ENCODE data around the gene P2RY6.

Gene P2RY6

DNA sequence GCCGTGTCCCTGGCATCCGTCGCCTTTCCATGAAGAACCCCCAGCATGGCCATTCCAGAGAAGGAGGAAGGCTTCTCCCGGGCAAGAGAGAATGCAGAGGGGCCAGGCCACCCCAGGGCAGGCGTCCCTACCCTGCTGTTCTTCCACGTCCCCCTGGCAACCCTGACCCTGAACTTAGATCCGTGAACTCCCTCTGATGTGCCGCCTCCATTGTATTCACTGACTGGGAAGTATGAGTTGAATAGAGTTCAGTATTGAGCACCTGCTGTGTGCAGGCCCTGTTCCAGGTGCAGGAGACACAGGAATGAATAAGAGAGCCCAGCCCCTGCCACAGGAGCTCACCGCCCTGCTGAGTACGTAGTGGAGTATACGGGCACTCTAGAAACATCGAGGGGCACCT lies 74.9 kb downstream of the P2RY6 start:
- H3K4me3 ChIP-seq (ENCODE audit: low read depth, low read length): no peak overlapping the region
- TF ChIP-seq MYC (IDR thresholded peaks at IDR 0.05; ENCODE audit: low read depth, low read length) (no peak), POLR2A (IDR thresholded peaks at IDR 0.05; ENCODE audit: extremely low read depth, insufficient read length) (no peak)
- TF ChIP-seq, protein P1, sequence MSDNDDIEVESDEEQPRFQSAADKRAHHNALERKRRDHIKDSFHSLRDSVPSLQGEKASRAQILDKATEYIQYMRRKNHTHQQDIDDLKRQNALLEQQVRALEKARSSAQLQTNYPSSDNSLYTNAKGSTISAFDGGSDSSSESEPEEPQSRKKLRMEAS (IDR thresholded peaks at IDR 0.05; ENCODE audit: low read depth, low read length): no peak
- TF ChIP-seq, protein P2, sequence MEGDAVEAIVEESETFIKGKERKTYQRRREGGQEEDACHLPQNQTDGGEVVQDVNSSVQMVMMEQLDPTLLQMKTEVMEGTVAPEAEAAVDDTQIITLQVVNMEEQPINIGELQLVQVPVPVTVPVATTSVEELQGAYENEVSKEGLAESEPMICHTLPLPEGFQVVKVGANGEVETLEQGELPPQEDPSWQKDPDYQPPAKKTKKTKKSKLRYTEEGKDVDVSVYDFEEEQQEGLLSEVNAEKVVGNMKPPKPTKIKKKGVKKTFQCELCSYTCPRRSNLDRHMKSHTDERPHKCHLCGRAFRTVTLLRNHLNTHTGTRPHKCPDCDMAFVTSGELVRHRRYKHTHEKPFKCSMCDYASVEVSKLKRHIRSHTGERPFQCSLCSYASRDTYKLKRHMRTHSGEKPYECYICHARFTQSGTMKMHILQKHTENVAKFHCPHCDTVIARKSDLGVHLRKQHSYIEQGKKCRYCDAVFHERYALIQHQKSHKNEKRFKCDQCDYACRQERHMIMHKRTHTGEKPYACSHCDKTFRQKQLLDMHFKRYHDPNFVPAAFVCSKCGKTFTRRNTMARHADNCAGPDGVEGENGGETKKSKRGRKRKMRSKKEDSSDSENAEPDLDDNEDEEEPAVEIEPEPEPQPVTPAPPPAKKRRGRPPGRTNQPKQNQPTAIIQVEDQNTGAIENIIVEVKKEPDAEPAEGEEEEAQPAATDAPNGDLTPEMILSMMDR (IDR thresholded peaks at IDR 0.05; ENCODE audit: low read depth, low read length): no peak
- no peak for DNase-seq (ENCODE audit: low read depth)
